Astrocyte (in vitro differentiated cells and primary cell): ENCODE results near the gene FAM53A. TPM values are rescaled to one million over a fixed set of nuclear protein-coding genes. Genes with fewer than 3 reads are reported as not detected.

Experiments used
- DNase-seq: peaks from one replicate; pipeline ENCODE4 v3.0.0-alpha.2; 2010; ENCODE audit warnings: low read depth
- FAIRE-seq: peaks from 2 replicates; lab custom pipeline; 2011; peaks lifted over from hg19 to GRCh38; lab: Jason Lieb, UNC
- H2AFZ ChIP-seq: 2 replicates; pipeline ENCODE4 v1.6.0; 2012; ENCODE audit warnings: low read depth, low read length, inconsistent platforms
- H3K27ac ChIP-seq: 2 replicates; pipeline ENCODE4 v1.5.1; 2011; ENCODE audit warnings: low read depth, low read length, inconsistent platforms
- H3K27me3 ChIP-seq: 2 replicates; pipeline ENCODE4 v1.6.0; 2011; ENCODE audit warnings: low read length, inconsistent platforms; ENCODE audit not compliant: insufficient read depth
- H3K36me3 ChIP-seq: 2 replicates; pipeline ENCODE4 v1.5.1; 2011; ENCODE audit warnings: low read length, inconsistent platforms; ENCODE audit not compliant: insufficient read depth
- H3K4me1 ChIP-seq: 2 replicates; pipeline ENCODE4 v1.5.1; 2011; ENCODE audit warnings: low read length, inconsistent platforms; ENCODE audit not compliant: insufficient read depth
- H3K4me2 ChIP-seq: 2 replicates; pipeline ENCODE4 v1.6.0; 2012; ENCODE audit warnings: low read length, inconsistent platforms
- H3K4me3 ChIP-seq: 2 replicates; pipeline ENCODE4 v1.5.1; 2011; ENCODE audit warnings: low read depth, mild to moderate bottlenecking, low read length, inconsistent platforms; ENCODE audit not compliant: insufficient read depth
- H3K79me2 ChIP-seq: 2 replicates; pipeline ENCODE4 v1.6.0; 2012; ENCODE audit warnings: mild to moderate bottlenecking, low read length, inconsistent platforms; ENCODE audit not compliant: insufficient read depth
- H3K9ac ChIP-seq: 2 replicates; pipeline ENCODE4 v1.6.0; 2012; ENCODE audit warnings: mild to moderate bottlenecking, low read length, inconsistent platforms
- H3K9me3 ChIP-seq: 2 replicates; pipeline ENCODE4 v1.5.1; 2012; ENCODE audit warnings: low read depth, mild to moderate bottlenecking, low read length, inconsistent platforms; ENCODE audit not compliant: insufficient read depth
- H4K20me1 ChIP-seq: 2 replicates; pipeline ENCODE4 v1.6.0; 2012; ENCODE audit warnings: low read length, inconsistent platforms; ENCODE audit not compliant: insufficient read depth
- H3K27ac Mint-ChIP-seq: one replicate; pipeline ENCODE4 v1.8.0; 2021; ENCODE audit warnings: mild to moderate bottlenecking, mixed read lengths; ENCODE audit not compliant: unreplicated experiment
- H3K27me3 Mint-ChIP-seq: one replicate; pipeline ENCODE4 v1.8.0; 2021; ENCODE audit warnings: low read depth, mixed read lengths; ENCODE audit not compliant: unreplicated experiment
- H3K36me3 Mint-ChIP-seq: one replicate; pipeline ENCODE4 v1.8.0; 2021; ENCODE audit warnings: low read depth, mixed read lengths; ENCODE audit not compliant: unreplicated experiment
- H3K4me1 Mint-ChIP-seq: one replicate; pipeline ENCODE4 v1.8.0; 2021; ENCODE audit warnings: low read depth, mixed read lengths; ENCODE audit not compliant: unreplicated experiment
- H3K4me3 Mint-ChIP-seq: one replicate; pipeline ENCODE4 v1.8.0; 2021; ENCODE audit warnings: mild to moderate bottlenecking, moderate library complexity, mixed read lengths; ENCODE audit not compliant: unreplicated experiment
- H3K9me3 Mint-ChIP-seq: one replicate; pipeline ENCODE4 v1.8.0; 2021; ENCODE audit warnings: mild to moderate bottlenecking, mixed read lengths; ENCODE audit not compliant: unreplicated experiment
- CTCF ChIP-seq: IDR thresholded peaks from 2 replicates; pipeline ENCODE4 v1.5.1; 2011; ENCODE audit warnings: low read depth, mild to moderate bottlenecking, inconsistent platforms, low read length, moderate library complexity; ENCODE audit not compliant: insufficient read depth
- EZH2 ChIP-seq: IDR thresholded peaks from 2 replicates; pipeline ENCODE4 v1.6.1; 2012; ENCODE audit warnings: mild to moderate bottlenecking, low read length, inconsistent platforms; ENCODE audit not compliant: insufficient read depth
- total RNA-seq: library from RNA; stranded (reverse); gene quantifications from 2 replicates; pipeline ENCODE4 v1.2.1, GENCODE V29; 2021

FAM53A gene
- total RNA-seq, 1 donor from 2014 or later, result 2.1 TPM

GRCh38 chr4:1715002-1715758, 31.1 kb upstream of the FAM53A start:
- Histone ChIP-seq H3K9me3 (no peaks in the 10 kb centered on the region), H3K4me3 (no peak overlapping the region), H2AFZ (no peak overlapping the region), H3K79me2 (peaks cover 62% of the 10 kb centered on the region), H3K9ac (no peak overlapping the region), H3K4me2 (no peak overlapping the region), H3K36me3 (peaks cover 1% of the 10 kb centered on the region), H3K27ac (peak overlapping the region; percentile 5), H3K27me3 (no peaks in the 10 kb centered on the region), H4K20me1 (peaks cover 44% of the 10 kb centered on the region), H3K4me1 (peaks cover 11% of the 10 kb centered on the region)
- Mint-ChIP-seq H3K27me3 (no peaks in the 10 kb centered on the region), H3K9me3 (no peaks in the 10 kb centered on the region), H3K27ac (no peak overlapping the region), H3K4me1 (peaks cover 8% of the 10 kb centered on the region), H3K4me3 (peak overlapping the region; percentile 27), H3K36me3 (peaks cover 3% of the 10 kb centered on the region)
- TF ChIP-seq EZH2 (no peak), CTCF (no peak)
- FAIRE-seq, result no peak
- DNase-seq, result no peak

- peaks cover 10% of the 10 kb centered on the region for H3K4me1 Mint-ChIP-seq
- H3K27me3 ChIP-seq, result no peaks in the 10 kb centered on the region
- FAIRE-seq (no peak), DNase-seq (no peak)
- H4K20me1 ChIP-seq, result peaks cover 43% of the 10 kb centered on the region
- peak overlapping the region; percentile 5 for H3K27ac ChIP-seq
- H3K36me3 ChIP-seq, result peaks cover 2% of the 10 kb centered on the region
- H3K4me3 Mint-ChIP-seq, result peak overlapping the region; percentile 45
- H3K4me3 ChIP-seq, result no peak overlapping the region
- no peak overlapping the region for H3K27ac Mint-ChIP-seq
- H3K9ac ChIP-seq, result no peak overlapping the region
- peaks cover 61% of the 10 kb centered on the region for H3K79me2 ChIP-seq
- H2AFZ ChIP-seq, result no peak overlapping the region
- H3K4me2 ChIP-seq, result peak overlapping the region; percentile 3
- no peaks in the 10 kb centered on the region for H3K9me3 Mint-ChIP-seq
- H3K9me3 ChIP-seq, result no peaks in the 10 kb centered on the region
- TF ChIP-seq EZH2 (no peak), CTCF (no peak)
- peaks cover 8% of the 10 kb centered on the region for H3K36me3 Mint-ChIP-seq
- peaks cover 6% of the 10 kb centered on the region for H3K4me1 ChIP-seq
- H3K27me3 Mint-ChIP-seq, result no peaks in the 10 kb centered on the region
Observed at GRCh38 chr4:1714303-1715001, 30.3 kb upstream of the FAM53A start.
